WTC11 (cell line): Measurements from ENCODE around the gene ABCG1.

Source experiments
- CREM ChIP-seq: sonication (generic); formaldehyde crosslinking; IDR thresholded peaks from 2 replicates; pipeline ENCODE4 v1.8.1; 2022; ENCODE audit warnings: mild to moderate bottlenecking, missing genetic modification reagents, moderate library complexity
- ETV6 ChIP-seq: sonication (generic); formaldehyde crosslinking; IDR thresholded peaks from 2 replicates; pipeline ENCODE4 v1.8.1; 2022; ENCODE audit warnings: mild to moderate bottlenecking, missing genetic modification reagents
- FOXP1 ChIP-seq: sonication (generic); formaldehyde crosslinking; IDR thresholded peaks from 2 replicates; pipeline ENCODE4 v1.8.0; 2022; ENCODE audit warnings: missing genetic modification reagents, mild to moderate bottlenecking, moderate library complexity, borderline replicate concordance
- NR2C2 ChIP-seq: sonication (generic); formaldehyde crosslinking; IDR thresholded peaks from 2 replicates; pipeline ENCODE4 v1.8.0; 2022; ENCODE audit warnings: mild to moderate bottlenecking, missing genetic modification reagents
- TF ChIP-seq, protein P1 (sequence below): fragments of 200-600 bp; IDR thresholded peaks from 2 replicates; pipeline ENCODE4 v1.8.0; 2022; ENCODE audit warnings: antibody characterized with exemption
- TF ChIP-seq, protein P2 (sequence below): sonication (generic); formaldehyde crosslinking; IDR thresholded peaks from 2 replicates; pipeline ENCODE4 v1.8.0; 2022; ENCODE audit warnings: mild to moderate bottlenecking, missing genetic modification reagents
- TF ChIP-seq, protein P3 (sequence below): sonication (generic); formaldehyde crosslinking; IDR thresholded peaks from 2 replicates; pipeline ENCODE4 v1.8.0; 2022; ENCODE audit warnings: missing genetic modification reagents

DNA sequence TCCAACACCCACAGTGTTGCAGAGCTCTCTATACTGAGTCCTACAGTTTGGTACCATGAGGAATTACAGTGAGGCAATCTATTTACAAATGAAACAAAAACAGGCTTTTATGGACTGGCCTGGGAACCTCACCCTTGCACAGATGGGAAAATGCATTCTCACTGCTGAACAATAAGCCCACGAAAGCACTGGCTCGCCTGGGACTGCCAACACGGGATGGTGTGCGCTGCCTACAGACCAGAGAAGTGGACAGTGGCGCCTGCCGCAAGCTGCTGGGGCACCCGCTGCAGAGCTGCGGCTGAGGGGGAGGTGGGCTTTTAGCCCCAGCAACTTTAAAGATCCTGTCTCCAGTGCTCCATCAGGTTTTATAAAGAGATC lies 28.5 kb upstream of the ABCG1 start:
- TF ChIP-seq, protein P1, sequence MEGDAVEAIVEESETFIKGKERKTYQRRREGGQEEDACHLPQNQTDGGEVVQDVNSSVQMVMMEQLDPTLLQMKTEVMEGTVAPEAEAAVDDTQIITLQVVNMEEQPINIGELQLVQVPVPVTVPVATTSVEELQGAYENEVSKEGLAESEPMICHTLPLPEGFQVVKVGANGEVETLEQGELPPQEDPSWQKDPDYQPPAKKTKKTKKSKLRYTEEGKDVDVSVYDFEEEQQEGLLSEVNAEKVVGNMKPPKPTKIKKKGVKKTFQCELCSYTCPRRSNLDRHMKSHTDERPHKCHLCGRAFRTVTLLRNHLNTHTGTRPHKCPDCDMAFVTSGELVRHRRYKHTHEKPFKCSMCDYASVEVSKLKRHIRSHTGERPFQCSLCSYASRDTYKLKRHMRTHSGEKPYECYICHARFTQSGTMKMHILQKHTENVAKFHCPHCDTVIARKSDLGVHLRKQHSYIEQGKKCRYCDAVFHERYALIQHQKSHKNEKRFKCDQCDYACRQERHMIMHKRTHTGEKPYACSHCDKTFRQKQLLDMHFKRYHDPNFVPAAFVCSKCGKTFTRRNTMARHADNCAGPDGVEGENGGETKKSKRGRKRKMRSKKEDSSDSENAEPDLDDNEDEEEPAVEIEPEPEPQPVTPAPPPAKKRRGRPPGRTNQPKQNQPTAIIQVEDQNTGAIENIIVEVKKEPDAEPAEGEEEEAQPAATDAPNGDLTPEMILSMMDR: no peak
- TF ChIP-seq, protein P2, sequence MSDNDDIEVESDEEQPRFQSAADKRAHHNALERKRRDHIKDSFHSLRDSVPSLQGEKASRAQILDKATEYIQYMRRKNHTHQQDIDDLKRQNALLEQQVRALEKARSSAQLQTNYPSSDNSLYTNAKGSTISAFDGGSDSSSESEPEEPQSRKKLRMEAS (CRISPR knock-in tag): no peak
- TF ChIP-seq, protein P3, sequence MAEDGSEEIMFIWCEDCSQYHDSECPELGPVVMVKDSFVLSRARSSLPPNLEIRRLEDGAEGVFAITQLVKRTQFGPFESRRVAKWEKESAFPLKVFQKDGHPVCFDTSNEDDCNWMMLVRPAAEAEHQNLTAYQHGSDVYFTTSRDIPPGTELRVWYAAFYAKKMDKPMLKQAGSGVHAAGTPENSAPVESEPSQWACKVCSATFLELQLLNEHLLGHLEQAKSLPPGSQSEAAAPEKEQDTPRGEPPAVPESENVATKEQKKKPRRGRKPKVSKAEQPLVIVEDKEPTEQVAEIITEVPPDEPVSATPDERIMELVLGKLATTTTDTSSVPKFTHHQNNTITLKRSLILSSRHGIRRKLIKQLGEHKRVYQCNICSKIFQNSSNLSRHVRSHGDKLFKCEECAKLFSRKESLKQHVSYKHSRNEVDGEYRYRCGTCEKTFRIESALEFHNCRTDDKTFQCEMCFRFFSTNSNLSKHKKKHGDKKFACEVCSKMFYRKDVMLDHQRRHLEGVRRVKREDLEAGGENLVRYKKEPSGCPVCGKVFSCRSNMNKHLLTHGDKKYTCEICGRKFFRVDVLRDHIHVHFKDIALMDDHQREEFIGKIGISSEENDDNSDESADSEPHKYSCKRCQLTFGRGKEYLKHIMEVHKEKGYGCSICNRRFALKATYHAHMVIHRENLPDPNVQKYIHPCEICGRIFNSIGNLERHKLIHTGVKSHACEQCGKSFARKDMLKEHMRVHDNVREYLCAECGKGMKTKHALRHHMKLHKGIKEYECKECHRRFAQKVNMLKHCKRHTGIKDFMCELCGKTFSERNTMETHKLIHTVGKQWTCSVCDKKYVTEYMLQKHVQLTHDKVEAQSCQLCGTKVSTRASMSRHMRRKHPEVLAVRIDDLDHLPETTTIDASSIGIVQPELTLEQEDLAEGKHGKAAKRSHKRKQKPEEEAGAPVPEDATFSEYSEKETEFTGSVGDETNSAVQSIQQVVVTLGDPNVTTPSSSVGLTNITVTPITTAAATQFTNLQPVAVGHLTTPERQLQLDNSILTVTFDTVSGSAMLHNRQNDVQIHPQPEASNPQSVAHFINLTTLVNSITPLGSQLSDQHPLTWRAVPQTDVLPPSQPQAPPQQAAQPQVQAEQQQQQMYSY: no peak
- TF ChIP-seq FOXP1 (CRISPR knock-in tag) (no peak), NR2C2 (CRISPR knock-in tag) (no peak), CREM (CRISPR knock-in tag) (no peak), ETV6 (no peak)
